ENCODE measurements around the gene KCNE5. TPM values are rescaled to one million over a fixed set of nuclear protein-coding genes. Genes with fewer than 3 reads are reported as not detected.
A peak's percentile ranks its signal among the peaks of the same experiment; 100 is the strongest.
"Not testable (repeated sequence)": the region's sequence is repeated elsewhere in the genome, so short reads cannot be mapped to it uniquely, and the experiment has no call there.

The KCNE5 gene
- total RNA-seq (under 1 TPM in 1 of 2 experiments, not detected in 1; 0.22 TPM), polyA plus RNA-seq (not detected)

- ChIA-PET CTCF (ENCODE audit: partially characterized antibody) (no interaction called here), POLR2A (ENCODE audit: partially characterized antibody) (no interaction called here)
- Histone ChIP-seq H3K36me3 (ENCODE audit: insufficient read depth, low read length) (no peaks in the 10 kb centered on the region), H3K9me3 (ENCODE audit: control insufficient read depth in 1 of 2, low read length in 2 of 2) (no peaks in the 10 kb centered on the region), H3K27me3 (ENCODE audit: insufficient read depth, low read length) (no peaks in the 10 kb centered on the region), H3K27ac (ENCODE audit: low read depth, low read length) (no peak within 1 kb of the TSS), H3K4me3 (ENCODE audit: low read length in 2 of 2) (no peak within 1 kb of the TSS), H3K4me1 (ENCODE audit: insufficient read depth, low read length) (no peaks in the 10 kb centered on the region)
- no peaks in the 10 kb centered on the region for H3K27me3 Mint-ChIP-seq
- H3K27ac Mint-ChIP-seq, result no peak within 1 kb of the TSS
- no peak for DNase-seq
- H3K9me3 Mint-ChIP-seq, result peaks cover 0 to 2% (median 0%) of the 10 kb centered on the region in 8 donors
- intact Hi-C loops (cut with micrococcal nuclease), result no loop called here
- H3K4me3 Mint-ChIP-seq, result no peak within 1 kb of the TSS
- H3K36me3 Mint-ChIP-seq, result no peaks in the 10 kb centered on the region
- peaks cover 0 to 3% (median 0%) of the 10 kb centered on the region in 4 donors for H3K4me1 Mint-ChIP-seq
Observed at GRCh38 chrX:109624641-109625616, at the start of gene KCNE5. KCNE5 (minus strand) TSS chrX:109625172; CDS start chrX:109625020, 152 bp downstream.

GRCh38 chrX:109672239-109672638 is 47.3 kb upstream of the KCNE5 start:
- ChIA-PET POLR2A (ENCODE audit: partially characterized antibody) (no interaction called here), CTCF (ENCODE audit: partially characterized antibody) (no interaction called here)
- Mint-ChIP-seq H3K27ac (no peak overlapping the region), H3K4me3 (no peak overlapping the region), H3K27me3 (no peaks in the 10 kb centered on the region), H3K36me3 (peaks cover 15 to 44% of the 10 kb centered on the region in 2 donors), H3K4me1 (no peaks in the 10 kb centered on the region), H3K9me3 (no peaks in the 10 kb centered on the region)
- H3K36me3 ChIP-seq (ENCODE audit: insufficient read depth, low read length), result peaks cover 10% of the 10 kb centered on the region
- DNase-seq, result no peak
- no peaks in the 10 kb centered on the region for H3K9me3 ChIP-seq (ENCODE audit: control insufficient read depth in 1 of 2, low read length in 2 of 2)
- no peaks in the 10 kb centered on the region for H3K4me1 ChIP-seq (ENCODE audit: insufficient read depth, low read length)
- no peak overlapping the region for H3K27ac ChIP-seq (ENCODE audit: low read depth, low read length)
- no peaks in the 10 kb centered on the region for H3K27me3 ChIP-seq (ENCODE audit: insufficient read depth, low read length)
- intact Hi-C loops (cut with micrococcal nuclease), result no loop called here
- H3K4me3 ChIP-seq (ENCODE audit: low read length in 2 of 2), result no peak overlapping the region

GRCh38 chrX:109671170-109671569 is 46.2 kb upstream of the KCNE5 start:
- H3K4me1 ChIP-seq (ENCODE audit: insufficient read depth, low read length); H3K27ac Mint-ChIP-seq; H3K27me3 Mint-ChIP-seq; H3K4me3 Mint-ChIP-seq; H3K27me3 ChIP-seq (ENCODE audit: insufficient read depth, low read length); POLR2A ChIA-PET (ENCODE audit: partially characterized antibody); CTCF ChIA-PET (ENCODE audit: partially characterized antibody); H3K4me1 Mint-ChIP-seq; H3K9me3 Mint-ChIP-seq; DNase-seq; H3K9me3 ChIP-seq (ENCODE audit: control insufficient read depth in 1 of 2, low read length in 2 of 2); intact Hi-C loops (cut with micrococcal nuclease); H3K27ac ChIP-seq (ENCODE audit: low read depth, low read length); H3K4me3 ChIP-seq (ENCODE audit: low read length in 2 of 2): not testable (repeated sequence)
- peaks cover 13 to 47% of the 10 kb centered on the region in 2 donors for H3K36me3 Mint-ChIP-seq
- H3K36me3 ChIP-seq (ENCODE audit: insufficient read depth, low read length), result peaks cover 14% of the 10 kb centered on the region

GRCh38 chrX:109667986-109668385 is 43.0 kb upstream of the KCNE5 start:
- no peaks in the 10 kb centered on the region for H3K9me3 ChIP-seq (ENCODE audit: control insufficient read depth in 1 of 2, low read length in 2 of 2)
- no peak for DNase-seq
- Mint-ChIP-seq H3K9me3 (no peaks in the 10 kb centered on the region), H3K4me3 (no peak overlapping the region), H3K27me3 (no peaks in the 10 kb centered on the region), H3K4me1 (peaks cover 0 to 3% (median 0%) of the 10 kb centered on the region in 4 donors), H3K27ac (no peak overlapping the region), H3K36me3 (peaks cover 16 to 44% of the 10 kb centered on the region in 2 donors)
- H3K27me3 ChIP-seq (ENCODE audit: insufficient read depth, low read length), result no peaks in the 10 kb centered on the region
- H3K27ac ChIP-seq (ENCODE audit: low read depth, low read length), result no peak overlapping the region
- peaks cover 10% of the 10 kb centered on the region for H3K36me3 ChIP-seq (ENCODE audit: insufficient read depth, low read length)
- POLR2A ChIA-PET (ENCODE audit: partially characterized antibody), result no interaction called here
- no peak overlapping the region for H3K4me3 ChIP-seq (ENCODE audit: low read length in 2 of 2)
- no peaks in the 10 kb centered on the region for H3K4me1 ChIP-seq (ENCODE audit: insufficient read depth, low read length)
- CTCF ChIA-PET (ENCODE audit: partially characterized antibody), result no interaction called here
- intact Hi-C loops (cut with micrococcal nuclease), result no loop called here

- Mint-ChIP-seq H3K9me3 (peaks cover 0 to 9% (median 2%) of the 10 kb centered on the region in 8 donors), H3K27ac (no peak overlapping the region), H3K4me1 (peaks cover 0 to 3% (median 0%) of the 10 kb centered on the region in 4 donors), H3K36me3 (peaks cover 44 to 68% of the 10 kb centered on the region in 2 donors), H3K27me3 (no peaks in the 10 kb centered on the region), H3K4me3 (no peak overlapping the region)
- Histone ChIP-seq H3K9me3 (ENCODE audit: control insufficient read depth in 1 of 2, low read length in 2 of 2) (no peaks in the 10 kb centered on the region), H3K36me3 (ENCODE audit: insufficient read depth, low read length) (peaks cover 7% of the 10 kb centered on the region), H3K4me3 (ENCODE audit: low read length in 2 of 2) (no peak overlapping the region), H3K27ac (ENCODE audit: low read depth, low read length) (no peak overlapping the region), H3K4me1 (ENCODE audit: insufficient read depth, low read length) (no peaks in the 10 kb centered on the region), H3K27me3 (ENCODE audit: insufficient read depth, low read length) (no peaks in the 10 kb centered on the region)
- DNase-seq, result no peak
- CTCF ChIA-PET (ENCODE audit: partially characterized antibody), result no interaction called here
- intact Hi-C loops (cut with micrococcal nuclease), result no loop called here
- POLR2A ChIA-PET (ENCODE audit: partially characterized antibody), result no interaction called here
Observed at GRCh38 chrX:109660435-109661143, 35.6 kb upstream of the KCNE5 start.

- no peak for DNase-seq
- Histone ChIP-seq H3K4me1 (ENCODE audit: insufficient read depth, low read length) (no peaks in the 10 kb centered on the region), H3K27me3 (ENCODE audit: insufficient read depth, low read length) (no peaks in the 10 kb centered on the region), H3K4me3 (ENCODE audit: low read length in 2 of 2) (no peak overlapping the region), H3K9me3 (ENCODE audit: control insufficient read depth in 1 of 2, low read length in 2 of 2) (no peaks in the 10 kb centered on the region), H3K27ac (ENCODE audit: low read depth, low read length) (no peak overlapping the region), H3K36me3 (ENCODE audit: insufficient read depth, low read length) (peaks cover 7% of the 10 kb centered on the region)
- intact Hi-C loops (cut with micrococcal nuclease), result no loop called here
- no peaks in the 10 kb centered on the region for H3K27me3 Mint-ChIP-seq
- peaks cover 49 to 68% of the 10 kb centered on the region in 2 donors for H3K36me3 Mint-ChIP-seq
- ChIA-PET CTCF (ENCODE audit: partially characterized antibody) (no interaction called here), POLR2A (ENCODE audit: partially characterized antibody) (no interaction called here)
- peaks cover 0 to 9% (median 2%) of the 10 kb centered on the region in 8 donors for H3K9me3 Mint-ChIP-seq
- H3K4me3 Mint-ChIP-seq, result peak overlapping the region in 1 of 8 donors; percentile 12
- peak overlapping the region in 1 of 7 donors; percentile 75 for H3K27ac Mint-ChIP-seq
- peaks cover 0 to 3% (median 0%) of the 10 kb centered on the region in 4 donors for H3K4me1 Mint-ChIP-seq
Observed at GRCh38 chrX:109658391-109658790, 33.4 kb upstream of the KCNE5 start.

- peaks cover 43 to 59% of the 10 kb centered on the region in 2 donors for H3K36me3 Mint-ChIP-seq
Observed at GRCh38 chrX:109657364-109657763, 32.4 kb upstream of the KCNE5 start.

More at GRCh38 chrX:109657364-109657763, 32.4 kb upstream of the KCNE5 start:
- CTCF ChIA-PET (ENCODE audit: partially characterized antibody); H3K4me1 Mint-ChIP-seq; DNase-seq; H3K9me3 ChIP-seq (ENCODE audit: control insufficient read depth in 1 of 2, low read length in 2 of 2); H3K9me3 Mint-ChIP-seq; H3K27me3 ChIP-seq (ENCODE audit: insufficient read depth, low read length); POLR2A ChIA-PET (ENCODE audit: partially characterized antibody); H3K4me3 ChIP-seq (ENCODE audit: low read length in 2 of 2); H3K27ac Mint-ChIP-seq; intact Hi-C loops (cut with micrococcal nuclease); H3K27me3 Mint-ChIP-seq; H3K4me1 ChIP-seq (ENCODE audit: insufficient read depth, low read length); H3K36me3 ChIP-seq (ENCODE audit: insufficient read depth, low read length); H3K27ac ChIP-seq (ENCODE audit: low read depth, low read length); H3K4me3 Mint-ChIP-seq: not testable (repeated sequence)
